ENCODE measurements around the gene HMGCS1.
A peak's percentile ranks its signal among the peaks of the same experiment; 100 is the strongest.
"Not testable (repeated sequence)": the region's sequence is repeated elsewhere in the genome, so short reads cannot be mapped to it uniquely, and the experiment has no call there.

The HMGCS1 gene

DNA sequence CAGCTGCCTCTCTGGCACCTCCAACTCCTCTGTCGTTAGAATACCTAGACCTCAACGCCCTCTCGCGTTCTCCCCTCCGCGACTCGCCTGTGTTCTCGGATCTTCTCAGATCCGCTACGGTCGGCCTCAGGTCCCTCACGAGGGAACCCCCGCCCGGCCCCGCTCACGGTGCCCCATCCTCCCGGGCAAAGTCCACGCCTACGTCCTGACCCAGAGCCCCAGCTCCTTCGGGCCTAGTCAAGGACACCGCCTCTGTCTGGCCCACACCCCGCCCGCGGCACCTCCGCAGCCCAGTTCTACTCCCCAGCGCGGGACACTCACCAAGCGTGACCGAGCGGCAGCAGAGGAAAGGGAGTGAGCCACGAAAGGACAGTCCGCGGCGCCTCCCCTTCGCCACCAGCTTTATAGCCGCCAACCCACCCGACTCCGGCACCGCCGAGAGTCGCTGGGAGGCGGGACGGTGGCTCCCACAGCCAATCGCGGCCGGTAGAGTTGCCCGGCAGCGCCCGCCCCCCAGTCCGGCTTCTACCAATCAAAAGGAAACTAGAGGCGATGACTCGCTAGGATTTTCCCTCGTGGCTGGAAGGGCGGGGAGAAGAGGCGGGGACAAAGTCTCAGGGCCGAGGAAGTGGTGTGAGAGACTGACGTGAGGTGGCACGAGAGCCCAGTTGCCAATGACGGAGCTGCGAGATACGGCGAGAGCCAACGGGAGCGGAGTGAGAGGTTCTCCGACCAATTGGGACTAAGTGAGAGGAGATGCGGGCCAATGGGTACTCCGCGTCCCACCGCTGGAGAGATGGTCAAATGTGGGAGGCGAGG, at the start of gene HMGCS1:
HMGCS1 (minus strand) TSS at position 378 of the 819 bp plus-strand sequence. CDS start 14,447 bp downstream, outside the sequence.
- peak; percentile 97 to 98 for DNase-seq

DNA sequence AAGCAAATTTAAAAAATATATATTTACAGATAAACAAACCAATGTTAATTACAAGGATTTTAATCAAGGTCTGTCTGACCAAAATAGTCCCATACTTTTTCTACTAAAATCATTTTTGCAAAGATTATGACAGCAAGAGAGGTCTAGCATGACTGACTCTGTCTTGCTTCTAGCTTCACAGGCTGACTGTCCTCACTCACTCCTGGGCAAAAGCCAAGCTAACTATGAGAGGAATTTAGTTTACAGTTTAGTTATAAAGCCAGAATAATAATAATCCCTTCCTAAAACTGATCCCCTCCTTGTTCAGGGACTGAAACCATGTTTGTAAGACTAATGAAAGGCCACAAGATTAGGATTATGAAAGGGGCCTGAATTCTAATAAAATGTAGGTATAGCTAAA, 45.5 kb upstream of the HMGCS1 start:
- DNase-seq: no peak

DNA sequence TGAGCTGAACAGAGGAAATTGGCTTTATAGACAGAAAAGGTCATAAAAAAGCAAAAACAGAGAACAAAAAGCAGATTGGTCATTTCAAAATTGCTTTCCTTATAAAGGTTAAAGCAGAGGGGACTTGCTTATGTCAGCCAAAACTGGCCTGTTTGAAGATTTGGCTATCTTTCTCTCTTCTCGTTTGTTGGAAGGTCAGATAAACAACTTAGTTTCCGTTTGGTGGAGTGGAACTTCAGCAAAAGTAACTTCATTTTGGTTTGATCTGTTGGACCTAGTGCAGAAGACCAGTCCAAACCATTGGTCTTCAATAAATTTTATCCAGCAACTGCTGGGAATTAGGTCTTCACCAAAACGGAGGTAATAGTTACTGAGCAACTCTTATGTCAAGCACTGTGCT, 45.1 kb upstream of the HMGCS1 start:
- DNase-seq: no peak

DNA sequence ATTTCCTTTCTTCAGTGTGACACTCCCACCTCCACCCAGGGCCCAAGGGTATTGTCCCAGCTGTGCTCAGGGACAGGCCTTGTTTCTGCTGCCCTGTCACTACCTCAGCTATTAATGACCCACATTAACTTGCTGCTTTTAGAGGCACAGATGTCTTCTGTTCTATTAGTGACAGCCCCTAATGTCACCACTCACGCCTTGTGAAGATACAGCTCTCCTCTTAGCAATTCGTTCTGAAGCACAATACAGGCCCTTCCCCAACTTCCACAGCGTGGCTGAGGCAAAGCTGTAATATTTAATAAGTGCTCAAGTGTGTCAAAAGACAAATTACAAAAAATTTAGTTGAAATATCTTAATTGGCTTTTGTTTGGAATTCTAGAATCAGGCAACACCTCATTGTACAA, 44.7 kb upstream of the HMGCS1 start:
- DNase-seq: no peak

DNA sequence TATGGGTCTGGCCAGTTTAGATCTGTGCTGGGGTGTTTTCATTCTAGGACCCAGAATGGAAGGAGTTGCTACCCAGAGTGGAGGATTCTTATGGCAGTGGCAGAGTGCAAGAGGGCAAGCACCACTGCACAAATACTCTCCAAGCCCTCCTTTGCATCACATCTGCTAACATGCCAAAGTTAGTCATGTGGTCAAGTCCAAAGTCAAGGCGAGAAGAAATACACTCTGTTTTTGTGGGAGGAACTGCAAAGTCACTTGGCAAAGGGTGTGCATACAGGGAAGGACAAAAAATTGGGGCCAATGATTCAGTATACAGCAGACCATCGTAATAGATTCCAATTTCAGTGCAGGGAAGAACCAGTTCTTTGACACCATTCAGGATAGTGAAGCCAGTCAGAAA, 43.9 kb upstream of the HMGCS1 start:
- no peak for DNase-seq

DNA sequence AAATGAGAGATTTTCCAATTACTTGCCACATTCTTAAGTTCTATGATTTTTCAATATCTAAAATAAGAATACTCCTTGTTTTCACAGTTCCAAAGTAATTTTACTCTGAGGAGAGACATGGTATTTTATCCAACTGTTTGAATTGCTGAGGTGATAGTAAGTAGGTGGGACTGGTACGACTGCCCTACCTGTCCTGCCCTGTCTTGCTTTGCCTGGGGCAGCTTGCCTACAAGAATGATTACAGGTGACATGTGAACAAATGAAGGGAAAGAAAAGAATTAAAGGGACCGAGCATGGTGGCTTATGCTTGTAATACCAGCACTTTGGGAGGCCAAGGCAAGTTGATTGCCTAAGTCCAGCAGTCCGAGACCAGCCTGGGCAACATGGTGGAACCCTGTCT, 41.6 kb upstream of the HMGCS1 start:
- DNase-seq: no peak

DNA sequence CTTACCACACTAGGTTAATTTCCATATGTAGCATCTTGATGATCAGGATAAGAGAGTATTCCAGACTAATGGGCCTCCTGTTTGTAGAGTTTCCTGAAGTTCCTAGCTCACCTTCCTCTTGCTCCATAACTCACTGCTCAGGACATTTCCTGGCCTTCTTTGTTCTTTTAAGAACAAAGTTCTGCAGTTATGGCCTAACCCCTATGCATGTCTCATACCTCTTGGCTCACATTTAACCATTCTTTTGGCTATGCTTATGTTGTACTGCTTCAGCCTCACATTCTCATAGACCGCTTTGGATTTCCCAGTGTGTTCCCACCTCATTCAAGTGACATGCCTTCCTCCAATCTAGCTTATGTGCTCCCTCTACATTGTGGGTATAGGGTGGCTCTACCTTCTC, 40.5 kb upstream of the HMGCS1 start:
- no peak for DNase-seq

DNA sequence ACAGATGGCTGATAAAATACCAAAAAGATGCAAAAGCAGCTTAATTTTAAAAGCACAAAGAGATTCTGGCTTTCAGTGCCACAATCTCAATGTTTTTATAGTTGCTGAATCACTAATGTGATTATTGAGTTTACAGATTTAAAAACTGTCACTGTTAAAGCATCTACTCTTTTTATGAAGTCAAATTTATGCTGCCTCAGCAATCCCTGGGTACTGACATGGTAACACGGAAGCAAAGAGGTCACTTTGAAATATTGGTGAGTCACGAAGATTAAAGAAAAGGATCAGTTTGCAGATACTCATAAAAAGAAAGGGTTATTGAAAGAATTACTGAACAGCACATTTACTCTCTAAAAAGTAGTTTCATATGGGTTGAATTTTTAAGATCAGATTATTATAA, 39.7 kb upstream of the HMGCS1 start:
- no peak for DNase-seq

DNA sequence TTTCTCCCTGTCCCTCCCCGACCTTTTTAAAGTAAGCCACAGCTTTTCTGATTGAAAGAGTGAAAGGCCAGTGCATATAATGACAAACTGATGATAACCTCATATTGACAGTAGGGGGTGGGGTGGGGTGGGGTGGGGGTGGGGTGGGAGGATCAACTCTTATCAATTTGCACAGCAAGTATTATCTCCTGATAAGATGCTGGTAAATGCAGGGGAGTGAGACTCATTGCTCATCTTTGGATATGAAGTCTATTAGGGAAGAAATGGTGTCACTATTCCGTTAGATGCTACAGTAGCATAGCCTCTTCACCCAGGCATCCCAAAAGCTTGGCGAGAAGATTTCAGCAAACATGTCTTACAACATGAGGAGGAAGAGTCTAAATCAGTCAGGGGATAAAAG, 38.9 kb upstream of the HMGCS1 start:
- DNase-seq: no peak

DNA sequence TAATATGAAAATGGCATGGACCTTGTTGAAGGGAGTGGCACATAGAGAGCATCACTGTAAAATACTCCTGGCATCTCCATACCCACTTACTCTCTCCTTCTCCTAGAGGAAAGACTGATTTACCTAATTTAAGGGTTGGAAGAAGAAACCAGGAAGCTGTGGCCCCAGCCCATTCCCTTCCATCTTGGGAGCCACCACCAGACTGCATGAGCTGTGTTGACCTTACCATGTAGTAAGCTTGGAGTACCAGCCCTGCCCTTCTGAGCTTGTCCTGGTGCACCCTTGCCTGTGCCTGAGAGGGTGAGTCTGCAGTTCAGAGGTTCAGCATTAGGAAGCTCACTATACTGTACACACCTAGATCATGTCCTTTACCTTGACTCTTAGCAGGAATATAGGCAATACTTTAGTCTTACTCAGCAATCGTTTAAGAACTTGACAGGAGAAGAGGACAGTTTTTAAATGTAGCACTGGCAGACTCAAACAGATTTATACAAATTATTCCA, 35.7 kb upstream of the HMGCS1 start:
- no peak for DNase-seq

DNA sequence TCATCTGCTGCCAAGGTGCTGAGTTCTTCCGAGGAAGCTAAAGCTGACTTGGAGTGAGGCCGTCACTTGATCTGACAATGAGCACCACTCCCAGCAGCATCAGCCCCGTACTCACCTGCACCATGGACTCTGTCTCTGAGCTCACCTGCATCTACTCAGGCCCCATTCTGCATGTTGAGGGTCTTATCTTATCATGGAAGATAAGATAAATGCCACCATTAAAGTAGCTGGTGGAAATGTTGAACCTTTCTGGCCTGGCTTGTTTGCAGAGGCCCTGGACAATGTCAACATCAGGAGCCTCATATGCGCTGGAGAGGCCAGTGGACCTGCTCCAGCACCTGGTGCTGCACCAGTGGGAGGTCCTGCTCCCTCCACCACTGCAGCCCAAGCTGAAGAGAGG, 35.0 kb upstream of the HMGCS1 start:
- DNase-seq: no peak

DNA sequence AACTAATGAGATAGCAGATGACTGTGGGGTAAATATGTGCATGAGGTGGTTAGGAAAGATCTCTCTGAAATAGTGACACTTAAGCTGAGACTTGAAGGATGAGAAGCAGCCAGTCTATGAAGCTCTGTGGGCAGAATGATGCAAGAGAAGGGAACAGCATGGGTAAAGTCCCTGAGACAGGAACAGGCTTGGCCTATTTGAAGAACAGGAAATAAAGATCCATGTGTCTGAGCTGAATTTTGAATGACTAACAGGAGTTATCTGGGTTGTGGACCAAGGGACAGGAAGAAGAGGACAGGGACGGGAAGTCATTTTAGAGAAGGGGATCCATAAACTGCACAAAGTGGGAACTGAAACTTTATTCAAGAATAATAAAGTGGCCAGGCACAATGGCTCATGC, 25.6 kb upstream of the HMGCS1 start:
- DNase-seq: no peak

DNA sequence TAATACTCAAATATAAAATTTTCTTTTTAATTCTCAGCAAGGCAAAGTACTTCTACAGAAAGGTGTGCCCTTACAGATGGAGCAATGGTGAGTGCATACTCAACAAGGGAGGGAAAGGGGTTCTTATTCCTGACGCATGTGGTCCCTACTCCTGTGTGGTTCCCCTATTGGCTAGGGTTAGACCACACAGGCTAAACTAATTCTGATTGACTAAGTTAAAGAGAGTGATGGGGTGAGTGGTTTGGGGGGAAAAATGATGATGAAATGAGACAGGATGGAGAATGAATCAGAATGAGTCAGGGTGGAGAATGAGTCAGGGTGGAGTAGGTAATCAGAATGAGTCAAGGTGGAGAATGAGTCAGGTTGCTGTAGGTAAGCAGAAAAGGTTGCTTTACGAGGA, 22.9 kb upstream of the HMGCS1 start:
- no peak for DNase-seq

DNA sequence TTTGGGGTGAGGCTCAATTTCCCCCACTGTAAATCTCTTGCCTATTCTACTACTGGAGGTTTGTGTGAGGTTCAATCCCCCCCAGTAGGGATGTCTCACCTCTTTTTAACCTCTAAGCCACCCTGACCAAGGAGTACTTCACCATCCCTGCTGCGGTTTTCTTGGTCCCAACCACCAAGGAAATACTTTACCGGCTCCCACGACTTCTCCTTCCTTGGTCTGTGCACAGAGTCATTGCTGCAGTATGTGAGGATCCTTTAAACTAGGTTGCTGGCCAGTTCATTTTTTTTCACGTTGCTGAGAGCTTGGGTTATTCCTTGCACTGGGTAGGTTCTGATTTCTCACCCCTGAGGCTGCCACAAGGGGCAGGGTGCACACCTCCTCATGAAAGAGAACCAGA, 22.5 kb upstream of the HMGCS1 start:
- no peak for DNase-seq

DNA sequence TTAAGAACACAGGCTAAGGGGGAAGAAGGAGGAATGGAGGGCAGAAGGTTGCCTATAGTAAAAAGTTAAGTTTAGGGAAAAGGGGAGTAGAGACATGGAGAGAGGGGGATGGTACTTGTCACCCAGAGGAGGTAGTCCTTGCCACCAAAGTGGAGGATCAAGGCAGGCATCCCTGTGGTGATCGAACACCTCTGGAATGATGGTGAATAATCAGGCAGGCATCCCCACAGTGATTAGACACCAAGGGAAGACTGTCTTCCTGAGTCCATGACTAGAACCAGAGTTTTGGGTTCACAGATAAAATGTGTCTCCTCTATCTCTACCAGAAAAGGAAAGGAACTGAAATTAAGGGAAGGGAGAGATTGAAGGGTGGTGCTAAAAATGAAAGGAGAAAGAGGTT, 19.2 kb upstream of the HMGCS1 start:
- DNase-seq: no peak

DNA sequence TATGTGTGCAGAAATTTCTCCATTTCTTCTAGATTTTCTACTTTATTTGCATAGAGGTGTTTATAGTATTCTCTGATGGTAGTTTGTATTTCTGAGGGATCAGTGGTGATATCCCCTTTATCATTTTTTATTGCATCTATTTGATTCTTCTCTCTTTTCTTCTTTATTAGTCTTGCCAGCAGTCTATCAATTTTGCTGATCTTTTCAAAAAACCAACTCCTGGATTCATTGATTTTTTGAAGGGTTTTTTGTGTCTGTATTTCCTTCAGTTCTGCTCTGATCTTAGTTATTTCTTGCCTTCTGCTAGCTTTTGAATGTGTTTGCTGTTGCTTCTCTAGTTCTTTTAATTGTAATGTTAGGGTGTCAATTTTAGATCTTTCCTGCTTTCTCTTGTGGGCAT, 12.4 kb upstream of the HMGCS1 start:
- DNase-seq: not testable (repeated sequence)

DNA sequence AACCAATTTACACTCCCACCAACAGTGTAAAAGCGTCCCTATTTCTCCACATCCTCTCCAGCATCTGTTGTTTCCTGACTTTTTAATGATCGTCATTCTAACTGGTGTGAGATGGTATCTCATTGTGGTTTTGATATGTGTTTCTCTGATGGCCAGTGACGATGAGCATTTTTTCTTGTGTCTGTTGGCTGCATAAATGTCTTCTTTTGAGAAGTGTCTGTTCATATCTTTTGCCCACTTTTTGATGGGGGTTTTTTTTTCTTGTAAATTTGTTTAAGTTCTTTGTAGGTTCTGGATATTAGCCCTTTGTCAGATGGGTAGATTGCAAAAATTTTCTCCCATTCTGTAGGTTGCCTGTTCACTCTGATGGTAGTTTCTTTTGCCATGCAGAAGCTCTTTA, 10.3 kb upstream of the HMGCS1 start:
- not testable (repeated sequence) for DNase-seq

DNA sequence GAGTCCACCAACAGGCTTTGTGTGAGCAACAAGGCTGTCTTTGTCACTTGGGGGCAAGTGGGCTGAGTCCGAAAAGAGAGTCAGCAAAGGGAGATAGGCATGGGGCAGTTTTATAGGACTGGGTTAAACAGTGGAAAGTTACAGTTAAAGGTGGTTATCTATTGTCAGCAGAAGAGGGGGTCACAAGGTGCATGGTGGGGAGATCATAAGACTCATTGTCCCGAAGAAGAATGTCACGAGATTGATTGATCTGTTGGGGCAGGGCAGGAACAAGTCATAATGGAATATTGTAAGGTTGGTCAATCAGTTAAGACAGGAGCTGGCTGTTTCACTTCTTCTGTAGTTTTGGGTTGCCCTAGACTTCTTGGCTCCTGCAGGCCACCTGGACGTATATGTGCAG, 7.6 kb upstream of the HMGCS1 start:
- DNase-seq: no peak

DNA sequence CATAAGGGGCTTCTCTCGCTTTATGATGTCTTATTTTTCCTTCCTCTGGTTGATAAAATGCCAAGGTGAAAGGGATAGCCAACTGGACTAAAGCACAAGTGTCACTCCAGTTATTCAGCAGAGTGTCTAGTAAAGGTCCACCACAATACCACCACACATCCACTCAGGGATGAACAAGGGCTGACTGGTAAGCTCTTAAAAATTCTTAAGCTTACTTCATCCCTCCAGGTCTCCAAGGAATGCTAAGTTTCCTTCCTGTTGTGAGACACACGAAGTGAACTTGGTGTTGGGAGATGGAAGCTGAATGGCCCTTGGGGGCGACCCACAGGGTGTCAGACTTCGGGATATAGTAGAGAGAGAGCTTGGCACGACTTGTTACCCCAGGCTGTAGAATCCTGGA, 3.2 kb upstream of the HMGCS1 start:
- DNase-seq: no peak

DNA sequence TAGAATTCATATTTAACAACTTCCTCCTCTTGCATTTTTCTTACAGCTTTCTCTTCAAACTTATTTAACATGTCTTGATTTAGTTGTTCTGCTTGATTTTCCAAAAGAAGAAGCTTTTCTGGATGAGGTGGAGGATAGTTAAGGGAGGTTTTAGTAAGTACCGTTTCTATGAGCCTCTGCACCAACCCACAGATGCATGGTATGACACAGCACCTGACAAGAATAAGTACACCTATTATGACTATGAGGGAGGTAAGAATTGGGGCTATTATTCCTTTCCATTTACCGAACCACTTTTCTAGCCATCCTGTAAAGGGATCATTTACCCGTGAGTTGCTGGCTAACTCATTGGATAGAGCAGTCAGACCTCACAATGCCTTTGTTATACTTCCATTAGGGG, 2.5 kb upstream of the HMGCS1 start:
- no peak for DNase-seq

DNA sequence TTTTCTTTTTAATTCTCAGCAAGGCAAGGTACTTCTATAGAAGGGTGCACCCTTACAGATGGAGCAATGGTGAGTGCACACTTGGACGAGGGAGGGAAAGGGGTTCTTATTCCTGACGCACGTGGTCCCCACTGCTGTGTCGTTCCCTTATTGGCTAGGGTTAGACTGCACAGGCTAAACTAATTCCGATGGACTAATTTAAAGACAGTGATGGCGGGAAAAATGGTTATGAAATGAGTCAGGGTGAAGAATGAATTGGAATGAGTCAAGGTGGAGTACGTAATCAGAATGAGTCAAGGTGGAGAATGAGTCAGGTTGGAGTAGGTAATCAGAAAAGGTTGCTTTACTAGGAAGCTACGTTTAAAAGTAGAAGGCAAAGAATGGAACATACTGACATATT, 2.1 kb upstream of the HMGCS1 start:
- DNase-seq: no peak

DNA sequence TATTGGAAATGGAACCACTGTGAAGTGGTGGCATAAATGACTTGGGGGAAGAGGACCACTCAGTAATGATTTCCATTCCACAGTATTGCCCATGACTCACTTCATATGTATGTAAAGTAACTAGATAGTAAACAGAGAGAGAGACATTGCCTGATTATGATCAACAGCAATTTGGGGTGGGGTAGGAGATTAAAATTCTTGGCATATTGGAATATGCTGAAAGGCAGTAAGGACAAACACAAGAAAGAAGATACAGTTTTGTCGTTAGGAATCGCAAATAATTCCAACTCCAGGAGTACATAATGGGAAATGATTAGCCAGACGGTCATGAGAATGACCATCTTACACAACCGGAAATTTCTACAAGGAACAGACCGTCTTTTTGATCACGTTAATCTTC, 1.5 kb upstream of the HMGCS1 start:
- no peak for DNase-seq

DNA sequence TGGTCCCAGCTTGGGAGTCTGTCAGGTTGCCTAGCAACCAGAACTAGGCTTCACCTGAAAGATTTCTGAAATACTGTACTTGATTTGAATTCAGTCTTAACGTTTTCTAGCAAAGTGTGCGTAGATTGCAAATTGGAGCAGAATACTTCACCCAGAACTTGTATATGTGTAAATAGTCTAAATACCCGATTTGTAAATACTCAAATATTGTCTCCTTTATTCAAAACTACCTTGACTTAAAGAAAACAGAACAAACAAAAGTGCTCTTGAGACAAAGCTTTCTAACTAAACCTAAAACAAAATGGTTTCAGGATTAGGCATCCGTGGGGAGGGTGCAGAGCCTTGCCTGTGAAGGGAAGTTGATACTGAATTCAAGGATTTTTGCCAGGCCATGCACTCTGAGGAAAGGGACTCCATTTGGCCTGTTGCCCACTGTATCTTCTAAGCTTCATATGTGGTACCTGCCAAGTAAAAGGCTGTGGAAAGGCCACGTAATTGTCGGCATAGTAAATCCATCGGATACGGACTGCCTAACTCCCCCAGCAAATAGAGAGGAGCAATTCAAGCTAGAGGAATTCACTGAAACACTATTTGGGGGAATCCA, 744 bp upstream of the HMGCS1 start:
- DNase-seq: no peak

DNA sequence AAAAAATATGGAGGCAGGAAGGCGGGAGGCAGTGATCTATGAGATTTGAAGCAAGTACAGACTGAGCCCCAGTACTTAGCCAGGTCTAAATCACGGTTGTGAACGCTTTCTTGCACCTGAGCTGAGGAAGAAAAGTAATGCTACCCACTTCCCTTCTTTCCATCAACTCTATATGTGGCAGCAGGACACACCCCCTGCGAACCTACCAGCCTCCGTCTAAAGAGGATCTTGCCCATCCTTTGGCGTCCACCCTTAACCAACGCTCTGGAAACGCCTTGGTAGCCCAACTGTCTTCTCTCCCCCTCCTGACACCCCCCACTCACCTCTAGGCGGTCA, 545 bp downstream of the HMGCS1 start:
- no peak for DNase-seq
